H9 (cell line): Measurements from ENCODE around the gene ARHGAP26. TPM values are rescaled to one million over a fixed set of nuclear protein-coding genes. Genes with fewer than 3 reads are reported as not detected.

Source experiments
- DNase-seq: peaks from one replicate; pipeline ENCODE4 v3.0.0-alpha.2; 2017
- H2AFZ ChIP-seq: one replicate; pipeline ENCODE4 v1.6.1; 2013; ENCODE audit warnings: mild to moderate bottlenecking, low read length, control low read depth, moderate library complexity
- H2AK5ac ChIP-seq: 2 replicates; pipeline ENCODE4 v1.6.1; 2013; ENCODE audit warnings: low read length, control low read depth, mixed read lengths; ENCODE audit not compliant: insufficient read length
- H2BK120ac ChIP-seq: one replicate; pipeline ENCODE4 v1.6.1; 2013; ENCODE audit warnings: low read depth, mild to moderate bottlenecking, low read length, control low read depth, inconsistent platforms; ENCODE audit not compliant: poor library complexity, severe bottlenecking
- H2BK12ac ChIP-seq: 2 replicates; pipeline ENCODE4 v1.6.1; 2013; ENCODE audit warnings: low read length, control low read depth, mixed read lengths, low read depth; ENCODE audit not compliant: insufficient read length
- H2BK15ac ChIP-seq: 2 replicates; pipeline ENCODE4 v1.6.1; 2013; ENCODE audit warnings: low read depth, low read length, control low read depth
- H2BK20ac ChIP-seq: one replicate; pipeline ENCODE4 v1.6.1; 2013; ENCODE audit warnings: low read depth, mild to moderate bottlenecking, low read length, control low read depth, inconsistent platforms; ENCODE audit not compliant: poor library complexity, severe bottlenecking
- H2BK5ac ChIP-seq: 2 replicates; pipeline ENCODE4 v1.6.1; 2013; ENCODE audit warnings: low read length, control low read depth, mixed read lengths; ENCODE audit not compliant: insufficient read length
- H3K14ac ChIP-seq: 2 replicates; pipeline ENCODE4 v1.6.1; 2013; ENCODE audit warnings: low read length, control low read depth; ENCODE audit not compliant: insufficient read depth
- H3K18ac ChIP-seq: 2 replicates; pipeline ENCODE4 v1.6.1; 2013; ENCODE audit warnings: low read depth, mild to moderate bottlenecking, mixed read lengths, low read length, control low read depth; ENCODE audit not compliant: insufficient read length
- H3K23ac ChIP-seq: 2 replicates; pipeline ENCODE4 v1.6.1; 2013; ENCODE audit warnings: low read length, control low read depth, mixed read lengths, low read depth; ENCODE audit not compliant: insufficient read length
- H3K23me2 ChIP-seq: 2 replicates; pipeline ENCODE4 v1.6.1; 2013; ENCODE audit warnings: low read depth, mild to moderate bottlenecking, mixed read lengths, low read length, control low read depth; ENCODE audit not compliant: insufficient read length, poor library complexity, severe bottlenecking
- H3K27ac ChIP-seq: 2 replicates; pipeline ENCODE4 v1.5.1; 2013; ENCODE audit warnings: low read length, control low read depth, mixed read lengths, low read depth; ENCODE audit not compliant: insufficient read length
- H3K27me3 ChIP-seq: 2 replicates; pipeline ENCODE4 v1.6.1; 2013; ENCODE audit warnings: low read length, control low read depth, inconsistent platforms; ENCODE audit not compliant: insufficient read depth
- H3K4ac ChIP-seq: 2 replicates; pipeline ENCODE4 v1.6.1; 2013; ENCODE audit warnings: low read depth, mild to moderate bottlenecking, control low read depth, inconsistent platforms, low read length, moderate library complexity
- H3K4me1 ChIP-seq: 2 replicates; pipeline ENCODE4 v1.6.1; 2013; ENCODE audit warnings: low read length, control low read depth, inconsistent platforms; ENCODE audit not compliant: insufficient read depth
- H3K4me2 ChIP-seq: 2 replicates; pipeline ENCODE4 v1.6.1; 2013; ENCODE audit warnings: low read length, control low read depth, mixed read lengths; ENCODE audit not compliant: insufficient read length, insufficient read depth
- H3K56ac ChIP-seq: 2 replicates; pipeline ENCODE4 v1.6.1; 2013; ENCODE audit warnings: low read depth, mild to moderate bottlenecking, mixed read lengths, low read length, control low read depth; ENCODE audit not compliant: insufficient read length
- H3K79me1 ChIP-seq: 2 replicates; pipeline ENCODE4 v1.6.1; 2013; ENCODE audit warnings: low read depth, mild to moderate bottlenecking, moderate library complexity, low read length, control low read depth, inconsistent platforms; ENCODE audit not compliant: insufficient read depth, poor library complexity, severe bottlenecking
- H3K79me2 ChIP-seq: 2 replicates; pipeline ENCODE4 v1.6.1; 2013; ENCODE audit warnings: low read length, control low read depth, inconsistent platforms; ENCODE audit not compliant: insufficient read depth
- H3K9ac ChIP-seq: 2 replicates; pipeline ENCODE4 v1.6.1; 2013; ENCODE audit warnings: low read length, control low read depth, mixed read lengths; ENCODE audit not compliant: insufficient read length; ENCODE audit errors: extremely low read depth
- H3K9me3 ChIP-seq: one replicate; pipeline ENCODE4 v1.6.1; 2013; ENCODE audit warnings: low read depth, low read length, inconsistent platforms; ENCODE audit not compliant: control insufficient read depth
- H3T11ph ChIP-seq: one replicate; pipeline ENCODE4 v1.6.1; 2013; ENCODE audit warnings: mild to moderate bottlenecking, low read length, control low read depth, inconsistent platforms
- H4K20me1 ChIP-seq: one replicate; pipeline ENCODE4 v1.6.1; 2013; ENCODE audit not compliant: control insufficient read depth, insufficient read length, insufficient read depth
- H4K5ac ChIP-seq: 2 replicates; pipeline ENCODE4 v1.6.1; 2013; ENCODE audit warnings: low read depth, mild to moderate bottlenecking, mixed read lengths, low read length, control low read depth; ENCODE audit not compliant: insufficient read length
- H4K8ac ChIP-seq: replicated peaks from 2 replicates; pipeline ENCODE4 v1.6.1; 2013; ENCODE audit warnings: low read length, control low read depth, mixed read lengths, low read depth; ENCODE audit not compliant: insufficient read length
- H4K91ac ChIP-seq: 2 replicates; pipeline ENCODE4 v1.6.1; 2013; ENCODE audit warnings: low read depth, mild to moderate bottlenecking, moderate library complexity, mixed read lengths, low read length, control low read depth; ENCODE audit not compliant: insufficient read length
- H3K27ac Mint-ChIP-seq, 3 experiments: 2 replicates in 2 of 3; 3 replicates in 1 of 3; pipeline ENCODE4 v1.8.0; 2020 to 2021; ENCODE audit warnings: mixed read lengths in 3 of 3, mild to moderate bottlenecking in 1 of 3, moderate library complexity in 1 of 3
- H3K27me3 Mint-ChIP-seq: 2 replicates; pipeline ENCODE4 v1.8.0; 2021; ENCODE audit warnings: low read depth, mild to moderate bottlenecking, moderate library complexity, mixed read lengths
- H3K36me3 Mint-ChIP-seq, 3 experiments: 2 replicates in 2 of 3; 3 replicates in 1 of 3; pipeline ENCODE4 v1.8.0; 2020 to 2021; ENCODE audit warnings: low read depth in 3 of 3, mixed read lengths in 3 of 3; ENCODE audit not compliant: insufficient read depth in 1 of 3
- H3K4me1 Mint-ChIP-seq, 2 experiments: 2 replicates each; pipeline ENCODE4 v1.8.0; 2020; ENCODE audit warnings: mixed read lengths in 2 of 2
- H3K4me3 Mint-ChIP-seq, 2 experiments: 2 replicates in 1 of 2; 3 replicates in 1 of 2; pipeline ENCODE4 v1.8.0; 2020 to 2021; ENCODE audit warnings: mild to moderate bottlenecking in 2 of 2, mixed read lengths in 2 of 2, moderate library complexity in 1 of 2
- H3K9me3 Mint-ChIP-seq, 2 experiments: 2 replicates in 1 of 2; 3 replicates in 1 of 2; pipeline ENCODE4 v1.8.0; 2020; ENCODE audit warnings: mild to moderate bottlenecking in 2 of 2, mixed read lengths in 2 of 2, moderate library complexity in 1 of 2
- CTCF ChIP-seq: fragments of 200-600 bp; sonication (generic); conservative IDR thresholded peaks from 3 replicates; pipeline ENCODE4 v1.8.0; 2021; ENCODE audit warnings: antibody characterized with exemption, mild to moderate bottlenecking
- WGBS: extraction: QIAGEN DNeasy Blood & Tissue Kit; methylation state at CpG from one replicate; pipeline ENCODE4 v1.1.7; 2013; ENCODE audit warnings: missing lambda C conversion rate, low lambda C conversion rate, mixed read lengths; ENCODE audit not compliant: insufficient read length; ENCODE audit errors: extremely low coverage; 5-methylcytosine and 5-hydroxymethylcytosine counted together
- total RNA-seq: library from RNA; stranded (reverse); gene quantifications from 2 replicates; pipeline ENCODE4 v1.2.1, GENCODE V29; 2021

The ARHGAP26 gene
- total RNA-seq, 1 experiment from 2014 or later = 13.8 TPM

GRCh38 chr5:143021595-143021994, 251.4 kb downstream of the ARHGAP26 start:
- Histone ChIP-seq H3K4ac (no peak overlapping the region), H2BK12ac (no peak overlapping the region), H3K9ac (no peak overlapping the region), H3K27ac (no peak overlapping the region), H3K23me2 (no peaks in the 10 kb centered on the region), H3K14ac (no peak overlapping the region), H2BK20ac (no peak overlapping the region), H3K79me1 (no peaks in the 10 kb centered on the region), H2AK5ac (no peak overlapping the region), H3K9me3 (no peaks in the 10 kb centered on the region), H4K91ac (no peak overlapping the region), H3T11ph (no peak overlapping the region), H4K20me1 (no peaks in the 10 kb centered on the region), H2BK120ac (no peak overlapping the region), H2AFZ (no peak overlapping the region), H2BK15ac (no peak overlapping the region), H3K4me1 (peaks cover 4% of the 10 kb centered on the region), H3K56ac (no peak overlapping the region), H3K4me2 (no peak overlapping the region), H2BK5ac (no peak overlapping the region), H4K5ac (no peak overlapping the region), H3K79me2 (no peaks in the 10 kb centered on the region), H3K23ac (no peak overlapping the region), H3K18ac (no peak overlapping the region), H4K8ac (no peak overlapping the region), H3K27me3 (no peaks in the 10 kb centered on the region)
- peaks cover 2 to 14% (median 13%) of the 10 kb centered on the region in 3 experiments for H3K36me3 Mint-ChIP-seq
- peak overlapping the region in 1 of 3 experiments; percentile 24; a peak in 1 of 7 replicates for H3K27ac Mint-ChIP-seq
- TF ChIP-seq CTCF = no peak
- no peak overlapping the region for H3K4me3 Mint-ChIP-seq
- H3K9me3 Mint-ChIP-seq = peaks cover 7 to 9% of the 10 kb centered on the region in 2 experiments; a peak in 3 of 5 replicates
- H3K27me3 Mint-ChIP-seq = no peaks in the 10 kb centered on the region
- WGBS = no CpG with 5 or more reads among the region's 2 CpGs
- H3K4me1 Mint-ChIP-seq = peaks cover 40 to 51% of the 10 kb centered on the region in 2 experiments
- no peak for DNase-seq
